ENCODE data around the gene ABHD8.

Gene ABHD8

GRCh38 chr19:17327068-17327653 is 23.9 kb upstream of the ABHD8 start:
- Histone ChIP-seq H3K36me3 (replicated peaks) (peaks cover 5% of the 10 kb centered on the region), H3K4me3 (ENCODE audit: low read depth, low read length) (no peak overlapping the region), H3K27ac (no peak overlapping the region), H3K27me3 (replicated peaks) (no peaks in the 10 kb centered on the region)
- TF ChIP-seq CTCF (IDR thresholded peaks at IDR 0.05; ENCODE audit: low read depth, low read length, missing control alignments) = no peak
- in situ Hi-C loops (cut with HindIII; ENCODE audit: low pct_ligation_motif_present, low sequenced_read_pairs) = no loop called here
- DNase-seq = no peak

GRCh38 chr19:17326595-17326966 is 23.4 kb upstream of the ABHD8 start:
- no peaks in the 10 kb centered on the region for H3K27me3 ChIP-seq (replicated peaks)
- DNase-seq = no peak
- in situ Hi-C loops (cut with HindIII; ENCODE audit: low pct_ligation_motif_present, low sequenced_read_pairs) = no loop called here
- H3K36me3 ChIP-seq (replicated peaks) = peaks cover 10% of the 10 kb centered on the region
- TF ChIP-seq CTCF (IDR thresholded peaks at IDR 0.05; ENCODE audit: low read depth, low read length, missing control alignments) = no peak
- no peak overlapping the region for H3K4me3 ChIP-seq (ENCODE audit: low read depth, low read length)
- H3K27ac ChIP-seq = no peak overlapping the region

GRCh38 chr19:17325881-17326594 is 22.8 kb upstream of the ABHD8 start:
- H3K4me3 ChIP-seq (ENCODE audit: low read depth, low read length) = no peak overlapping the region
- in situ Hi-C loops (cut with HindIII; ENCODE audit: low pct_ligation_motif_present, low sequenced_read_pairs) = no loop called here

GRCh38 chr19:17325133-17325532 is 21.9 kb upstream of the ABHD8 start:
- in situ Hi-C loops (cut with HindIII; ENCODE audit: low pct_ligation_motif_present, low sequenced_read_pairs) = no loop called here
- H3K36me3 ChIP-seq (replicated peaks) = peaks cover 24% of the 10 kb centered on the region
- TF ChIP-seq CTCF (IDR thresholded peaks at IDR 0.05; ENCODE audit: low read depth, low read length, missing control alignments) = no peak
- H3K4me3 ChIP-seq (ENCODE audit: low read depth, low read length) = no peak overlapping the region
- no peak overlapping the region for H3K27ac ChIP-seq
- no peak for DNase-seq
- H3K27me3 ChIP-seq (replicated peaks) = no peaks in the 10 kb centered on the region

More at GRCh38 chr19:17325881-17326594, 22.8 kb upstream of the ABHD8 start:
- DNase-seq = no peak
- H3K36me3 ChIP-seq (replicated peaks) = peaks cover 15% of the 10 kb centered on the region
- no peaks in the 10 kb centered on the region for H3K27me3 ChIP-seq (replicated peaks)
- no peak overlapping the region for H3K27ac ChIP-seq
- TF ChIP-seq CTCF (IDR thresholded peaks at IDR 0.05; ENCODE audit: low read depth, low read length, missing control alignments) = no peak

- Histone ChIP-seq H3K27ac (no peak overlapping the region), H3K27me3 (replicated peaks) (no peaks in the 10 kb centered on the region), H3K4me3 (ENCODE audit: low read depth, low read length) (no peak overlapping the region), H3K36me3 (replicated peaks) (peaks cover 28% of the 10 kb centered on the region)
- in situ Hi-C loops (cut with HindIII; ENCODE audit: low pct_ligation_motif_present, low sequenced_read_pairs) = no loop called here
- no peak for DNase-seq
- TF ChIP-seq CTCF (IDR thresholded peaks at IDR 0.05; ENCODE audit: low read depth, low read length, missing control alignments) = no peak
Measured at GRCh38 chr19:17324357-17325114, 21.3 kb upstream of the ABHD8 start.
